ENCODE data around the gene MYO9B. TPM values are rescaled to one million over a fixed set of nuclear protein-coding genes. Genes with fewer than 3 reads are reported as not detected.

Gene MYO9B
- total RNA-seq, 5 donors from 2014 or later (not counting 1 experiment from before 2014, with no cell fraction given): 185 to 220 (median 202) TPM

GRCh38 chr19:17211547-17212446 lies 136.2 kb downstream of the MYO9B start:
- Mint-ChIP-seq H3K27ac (no peak overlapping the region), H3K27me3 (no peaks in the 10 kb centered on the region), H3K9me3 (no peaks in the 10 kb centered on the region), H3K4me3 (no peak overlapping the region), H3K36me3 (peaks cover 26% of the 10 kb centered on the region), H3K4me1 (peaks cover 11 to 22% (median 15%) of the 10 kb centered on the region in 3 donors)
- Histone ChIP-seq H3K27me3 (replicated peaks in 1 of 2; ENCODE audit: control insufficient read depth in 2 of 2, extremely low read depth in 1 of 2, insufficient read depth in 2 of 2, low read length in 1 of 2) (no peaks in the 10 kb centered on the region), H3K27ac (ENCODE audit: low read length) (no peak overlapping the region), H3K4me3 (ENCODE audit: control insufficient read depth in 1 of 2, extremely low read depth in 1 of 2, low read length in 1 of 2) (no peak overlapping the region), H3K36me3 (ENCODE audit: control insufficient read depth in 2 of 2, extremely low read depth in 1 of 2, insufficient read depth in 1 of 2, low read length in 1 of 2) (peaks cover 9 to 41% of the 10 kb centered on the region in 2 donors), H3K9me3 (no peaks in the 10 kb centered on the region), H3K4me1 (ENCODE audit: control insufficient read depth in 1 of 2, extremely low read depth in 1 of 2, insufficient read depth in 2 of 2, low read length in 2 of 2) (peaks cover 0 to 24% of the 10 kb centered on the region in 2 experiments)
- POLR2A ChIA-PET: no interaction called here
- ATAC-seq (replicated peaks in 1 of 4): no peak
- DNase-seq: no peak
- 96% methylated on average over 50 of the region's 58 CpGs for WGBS (ENCODE audit: insufficient coverage)
- CTCF ChIA-PET: interaction anchor here in 1 of 2 donors (0.7 kb wide), 1 partner anchor 160 kb away, joined by 3 read pairs; no protein-coding TSS in a partner anchor

- Histone ChIP-seq H3K4me1 (ENCODE audit: control insufficient read depth in 1 of 2, extremely low read depth in 1 of 2, insufficient read depth in 2 of 2, low read length in 2 of 2) (peaks cover 0 to 24% of the 10 kb centered on the region in 2 experiments), H3K36me3 (ENCODE audit: control insufficient read depth in 2 of 2, extremely low read depth in 1 of 2, insufficient read depth in 1 of 2, low read length in 1 of 2) (peaks cover 17 to 51% of the 10 kb centered on the region in 2 donors), H3K9me3 (no peaks in the 10 kb centered on the region), H3K27ac (ENCODE audit: low read length) (no peak overlapping the region), H3K27me3 (replicated peaks in 1 of 2; ENCODE audit: control insufficient read depth in 2 of 2, extremely low read depth in 1 of 2, insufficient read depth in 2 of 2, low read length in 1 of 2) (no peaks in the 10 kb centered on the region), H3K4me3 (ENCODE audit: control insufficient read depth in 1 of 2, extremely low read depth in 1 of 2, low read length in 1 of 2) (no peak overlapping the region)
- ChIA-PET CTCF (no interaction called here), POLR2A (no interaction called here)
- H3K9me3 Mint-ChIP-seq: no peaks in the 10 kb centered on the region
- H3K27ac Mint-ChIP-seq: peak overlapping the region in 1 of 2 donors; percentile 34
- DNase-seq: no peak
- 94% methylated on average over 4 of the region's 5 CpGs for WGBS (ENCODE audit: insufficient coverage)
- no peak overlapping the region for H3K4me3 Mint-ChIP-seq
- H3K4me1 Mint-ChIP-seq: peaks cover 11 to 22% (median 15%) of the 10 kb centered on the region in 3 donors
- H3K36me3 Mint-ChIP-seq: peaks cover 35% of the 10 kb centered on the region
- no peak for ATAC-seq (replicated peaks in 1 of 4)
- no peaks in the 10 kb centered on the region for H3K27me3 Mint-ChIP-seq
Measured at GRCh38 chr19:17213334-17213733, 137.8 kb downstream of the MYO9B start.

GRCh38 chr19:17214508-17215126 lies 139.0 kb downstream of the MYO9B start:
- no peak for DNase-seq
- Histone ChIP-seq H3K9me3 (no peaks in the 10 kb centered on the region), H3K27ac (ENCODE audit: low read length) (peak overlapping the region; percentile 92), H3K4me1 (ENCODE audit: control insufficient read depth in 1 of 2, extremely low read depth in 1 of 2, insufficient read depth in 2 of 2, low read length in 2 of 2) (peaks cover 0 to 19% of the 10 kb centered on the region in 2 experiments), H3K27me3 (replicated peaks in 1 of 2; ENCODE audit: control insufficient read depth in 2 of 2, extremely low read depth in 1 of 2, insufficient read depth in 2 of 2, low read length in 1 of 2) (no peaks in the 10 kb centered on the region), H3K36me3 (ENCODE audit: control insufficient read depth in 2 of 2, extremely low read depth in 1 of 2, insufficient read depth in 1 of 2, low read length in 1 of 2) (peaks cover 20 to 45% of the 10 kb centered on the region in 2 donors), H3K4me3 (ENCODE audit: control insufficient read depth in 1 of 2, extremely low read depth in 1 of 2, low read length in 1 of 2) (peak overlapping the region; percentile 72 to 87)
- POLR2A ChIA-PET: no interaction called here
- 48% methylated on average over 7 of the region's 16 CpGs for WGBS (ENCODE audit: insufficient coverage)
- Mint-ChIP-seq H3K36me3 (peaks cover 35% of the 10 kb centered on the region), H3K27me3 (no peaks in the 10 kb centered on the region), H3K9me3 (no peaks in the 10 kb centered on the region), H3K4me1 (peaks cover 11 to 18% (median 15%) of the 10 kb centered on the region in 3 donors), H3K4me3 (peak overlapping the region; percentile 83 to 91 (median 84)), H3K27ac (peak overlapping the region; percentile 99 to 100)
- CTCF ChIA-PET: interaction anchor here (0.5 to 1.0 kb wide), 4 partner anchors 12 to 139 kb away, joined by 3 to 9 read pairs (median 4); partner anchors contain the start of genes BABAM1 (in 1 of the 2), MYO9B (in 1 of the 2) and OCEL1 (in 1 of the 2)
- peak in 1 of 4 experiments; percentile 3 for ATAC-seq (replicated peaks in 1 of 4)

DNA sequence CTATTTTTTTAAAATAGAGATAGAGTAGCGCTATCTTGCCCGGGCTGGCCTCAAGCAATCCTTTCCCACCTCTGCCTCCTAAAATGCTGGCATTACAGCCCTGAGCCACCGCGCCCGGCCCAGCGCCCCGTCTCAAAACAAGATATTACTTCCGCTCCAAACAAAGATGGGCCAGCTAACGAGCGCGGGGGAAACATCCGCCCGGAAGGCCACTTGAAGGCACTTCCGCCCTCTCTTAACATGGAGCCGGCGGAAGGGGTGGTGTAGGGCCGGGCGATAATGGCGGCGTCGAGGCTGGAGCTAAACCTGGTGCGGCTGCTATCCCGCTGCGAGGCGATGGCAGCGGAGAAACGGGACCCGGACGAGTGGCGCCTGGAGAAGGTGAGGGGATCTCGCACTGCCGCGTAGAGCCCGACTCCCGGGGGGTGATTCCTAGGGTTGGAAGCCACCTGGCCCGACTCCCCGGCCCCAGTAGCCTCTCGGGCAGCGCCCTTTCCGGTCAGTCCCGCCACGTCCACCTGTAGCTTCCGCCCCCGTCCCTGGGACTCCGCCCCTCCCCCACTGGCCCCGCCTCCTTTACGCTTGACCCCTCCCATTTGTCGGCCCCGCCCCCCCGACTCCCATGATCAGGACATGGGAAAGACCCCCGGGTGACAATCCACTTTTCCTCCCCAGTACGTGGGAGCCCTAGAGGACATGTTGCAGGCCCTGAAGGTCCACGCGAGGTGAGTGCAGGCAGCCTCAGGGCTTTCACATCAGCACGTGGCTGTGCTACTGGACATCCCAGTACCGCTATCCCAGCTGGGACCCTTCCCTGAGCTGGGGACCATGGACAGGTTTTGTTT lies 139.8 kb downstream of the MYO9B start, which contains the start of gene USE1:
Gene USE1 (plus strand): TSS at position 231 of the 845 bp plus-strand sequence. CDS start 49 bp downstream, at position 280.
- H3K27ac ChIP-seq (ENCODE audit: low read length): peak within 1 kb of the TSS; percentile 92
- Mint-ChIP-seq H3K36me3 (peaks cover 33% of the 10 kb centered on the region), H3K9me3 (no peaks in the 10 kb centered on the region), H3K27me3 (no peaks in the 10 kb centered on the region), H3K4me3 (peak within 1 kb of the TSS; percentile 83 to 91 (median 84)), H3K27ac (peak within 1 kb of the TSS; percentile 99 to 100), H3K4me1 (peaks cover 11 to 19% (median 18%) of the 10 kb centered on the region in 3 donors)
- peak; percentile 73 to 94 (median 88) for DNase-seq
- ATAC-seq (replicated peaks in 1 of 4): peak; percentile 92 to 97 (median 96)
- H3K4me3 ChIP-seq (ENCODE audit: control insufficient read depth in 1 of 2, extremely low read depth in 1 of 2, low read length in 1 of 2): peak within 1 kb of the TSS; percentile 72 to 87
- no peaks in the 10 kb centered on the region for H3K9me3 ChIP-seq
- 6% methylated on average over 49 of the region's 56 CpGs for WGBS (ENCODE audit: insufficient coverage)
- CTCF ChIA-PET: interaction anchor here in 1 of 2 donors (0.7 to 1.0 kb wide), 3 partner anchors 11 to 52 kb away, joined by 3 to 4 read pairs (median 3); partner anchors contain the start of genes BABAM1 and OCEL1
- H3K4me1 ChIP-seq (ENCODE audit: control insufficient read depth in 1 of 2, extremely low read depth in 1 of 2, insufficient read depth in 2 of 2, low read length in 2 of 2): peaks cover 0 to 19% of the 10 kb centered on the region in 2 experiments
- POLR2A ChIA-PET: interaction anchor here in 1 of 2 donors (0.7 kb wide), 1 partner anchor 113 kb away, joined by 3 read pairs; no protein-coding TSS in a partner anchor
- no peaks in the 10 kb centered on the region for H3K27me3 ChIP-seq (replicated peaks in 1 of 2; ENCODE audit: control insufficient read depth in 2 of 2, extremely low read depth in 1 of 2, insufficient read depth in 2 of 2, low read length in 1 of 2)
- H3K36me3 ChIP-seq (ENCODE audit: control insufficient read depth in 2 of 2, extremely low read depth in 1 of 2, insufficient read depth in 1 of 2, low read length in 1 of 2): peaks cover 20 to 37% of the 10 kb centered on the region in 2 donors

DNA sequence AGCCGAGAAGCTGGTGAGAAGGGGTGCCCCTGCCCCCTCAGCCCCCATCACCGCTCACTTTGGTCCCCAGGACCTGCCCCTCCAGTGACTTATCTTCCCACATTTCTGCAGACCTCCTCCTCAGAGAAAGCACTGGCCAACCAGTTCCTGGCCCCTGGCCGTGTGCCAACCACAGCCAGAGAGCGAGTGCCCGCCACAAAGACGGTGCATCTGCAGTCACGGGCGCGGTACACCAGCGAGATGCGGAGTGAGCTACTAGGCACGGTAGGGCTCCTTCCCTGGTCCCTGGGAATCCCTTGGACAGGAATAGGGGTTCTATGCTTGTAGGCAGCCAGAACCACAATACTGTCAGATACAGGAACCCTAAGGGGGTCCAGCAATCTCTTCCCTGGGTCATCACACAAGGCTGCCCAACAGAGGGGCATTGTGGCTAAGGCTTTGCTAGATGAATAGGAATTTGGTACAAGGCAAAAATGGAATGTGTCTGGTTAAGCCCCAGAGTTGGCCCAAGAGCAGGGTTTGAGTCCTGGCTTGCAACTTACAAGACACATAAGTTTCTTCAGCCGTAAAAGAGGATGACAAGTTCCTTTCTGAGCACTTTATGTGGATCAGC lies 140.6 kb downstream of the MYO9B start:
- peaks cover 20 to 30% of the 10 kb centered on the region in 2 donors for H3K36me3 ChIP-seq (ENCODE audit: control insufficient read depth in 2 of 2, extremely low read depth in 1 of 2, insufficient read depth in 1 of 2, low read length in 1 of 2)
- H3K4me3 ChIP-seq (ENCODE audit: control insufficient read depth in 1 of 2, extremely low read depth in 1 of 2, low read length in 1 of 2): no peak overlapping the region
- Mint-ChIP-seq H3K27me3 (no peaks in the 10 kb centered on the region), H3K27ac (peak overlapping the region; percentile 99 to 100), H3K4me1 (peaks cover 11 to 21% (median 19%) of the 10 kb centered on the region in 3 donors), H3K9me3 (no peaks in the 10 kb centered on the region), H3K36me3 (peaks cover 31% of the 10 kb centered on the region), H3K4me3 (peak overlapping the region; percentile 83 to 91 (median 84))
- ChIA-PET POLR2A (interaction anchor here in 1 of 2 donors (0.7 kb wide), 1 partner anchor 112 kb away, joined by 3 read pairs; no protein-coding TSS in a partner anchor), CTCF (no interaction called here)
- ATAC-seq (replicated peaks in 1 of 4): no peak
- WGBS (ENCODE audit: insufficient coverage): 98% methylated on average over 6 of the region's 13 CpGs
- H3K4me1 ChIP-seq (ENCODE audit: control insufficient read depth in 1 of 2, extremely low read depth in 1 of 2, insufficient read depth in 2 of 2, low read length in 2 of 2): peaks cover 0 to 19% of the 10 kb centered on the region in 2 experiments
- H3K27me3 ChIP-seq (replicated peaks in 1 of 2; ENCODE audit: control insufficient read depth in 2 of 2, extremely low read depth in 1 of 2, insufficient read depth in 2 of 2, low read length in 1 of 2): no peaks in the 10 kb centered on the region
- DNase-seq: no peak
- no peaks in the 10 kb centered on the region for H3K9me3 ChIP-seq
- peak overlapping the region; percentile 92 for H3K27ac ChIP-seq (ENCODE audit: low read length)

Data from T-cell (primary cell).